Prostate gland (tissue), 2 donors: ENCODE data around the gene ZNF844. TPM values are rescaled to one million over a fixed set of nuclear protein-coding genes. Genes with fewer than 3 reads are reported as not detected.
"Not testable (repeated sequence)": the region's sequence is repeated elsewhere in the genome, so short reads cannot be mapped to it uniquely, and the experiment has no call there.

Experiments used
- DNase-seq: peaks from one replicate; pipeline ENCODE4 v3.0.0-alpha.2; 2019; ENCODE audit warnings: low spot score
- H3K27ac ChIP-seq, 2 donors: fragments of 200-600 bp; sonication (generic); 2 replicates each; pipeline ENCODE4 v1.5.1; 2017 to 2019
- H3K27me3 ChIP-seq: fragments of 200-600 bp; sonication (generic); replicated peaks from 2 replicates; pipeline ENCODE4 v1.5.1; 2019; ENCODE audit not compliant: insufficient read depth
- H3K36me3 ChIP-seq, 2 donors: fragments of 200-600 bp; sonication (generic); 1 replicate in 1 of 2; 2 replicates in 1 of 2; pipeline versions ENCODE4 v1.5.1 to v1.8.1; 2017 to 2019
- H3K4me1 ChIP-seq: fragments of 200-600 bp; sonication (generic); replicated peaks from 2 replicates; pipeline ENCODE4 v1.5.1; 2019
- H3K4me3 ChIP-seq, 2 donors: fragments of 200-600 bp; sonication (generic); 2 replicates each; pipeline ENCODE4 v1.5.1; 2017 to 2019
- H3K9me3 ChIP-seq: fragments of 200-600 bp; sonication (generic); 2 replicates; pipeline ENCODE4 v1.5.1; 2017
- POLR2A ChIP-seq: fragments of 450-650 bp; IDR thresholded peaks from one replicate; pipeline ENCODE4 v1.6.1; 2016; ENCODE audit warnings: antibody characterized with exemption, mild to moderate bottlenecking
- POLR2AphosphoS5 ChIP-seq: sonication (generic); formaldehyde crosslinking; IDR thresholded peaks from one replicate; pipeline ENCODE4 v1.6.1; 2017; ENCODE audit warnings: antibody characterized with exemption
- WGBS: methylation state at CpG from one replicate; pipeline ENCODE4 v1.1.5; 2018; 5-methylcytosine and 5-hydroxymethylcytosine counted together
- intact Hi-C: fragments of 100-400 bp; cut with DNase I; formaldehyde crosslinking; loops from one replicate; pipeline ENCODE4 v1.14.2; 2022
- total RNA-seq, 2 donors: library from RNA; depleted of rRNA; stranded (reverse); fragments of >200 nt; gene quantifications; one replicate each; pipeline ENCODE4 v1.1.0, GENCODE V29; 2016
- TF ChIP-seq, protein P1 (sequence below), 4 experiments: fragments of 200-600 bp in 2 of 4; fragments of 450-650 bp in 2 of 4; sonication (generic) in 2 of 4; IDR thresholded peaks; 1 replicate in 3 of 4; 2 replicates in 1 of 4; pipeline ENCODE4 v1.5.1; 2016 to 2019; ENCODE audit warnings: antibody characterized with exemption in 4 of 4, mild to moderate bottlenecking in 2 of 4, moderate library complexity in 2 of 4

ZNF844 gene
- total RNA-seq, 2 donors from 2014 or later = 13.4 to 16.2 TPM

DNA sequence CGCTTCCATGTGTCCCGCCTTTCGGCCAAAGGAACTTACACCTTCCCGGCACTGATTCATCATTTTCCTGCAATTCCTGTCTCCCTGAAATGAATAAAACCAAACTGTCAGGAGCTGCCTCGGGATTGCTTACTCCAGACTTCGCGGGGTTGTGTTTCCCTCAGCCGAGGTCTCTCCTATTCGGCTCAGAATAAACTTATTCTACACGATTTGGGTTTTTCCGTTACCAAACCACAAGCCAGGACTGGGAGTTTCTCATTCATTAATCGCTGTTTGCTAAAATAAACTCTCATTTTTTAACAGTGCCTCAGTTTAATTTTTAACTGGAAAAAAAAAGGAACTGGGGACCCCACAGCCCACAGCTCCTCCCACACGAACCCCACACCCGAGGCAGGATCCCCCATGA is 12.4 kb upstream of the ZNF844 start:
- peak overlapping the region; percentile 66 to 70 for H3K27ac ChIP-seq
- no peak for DNase-seq
- WGBS = 1% methylated on average over 14 of the region's 14 CpGs

DNA sequence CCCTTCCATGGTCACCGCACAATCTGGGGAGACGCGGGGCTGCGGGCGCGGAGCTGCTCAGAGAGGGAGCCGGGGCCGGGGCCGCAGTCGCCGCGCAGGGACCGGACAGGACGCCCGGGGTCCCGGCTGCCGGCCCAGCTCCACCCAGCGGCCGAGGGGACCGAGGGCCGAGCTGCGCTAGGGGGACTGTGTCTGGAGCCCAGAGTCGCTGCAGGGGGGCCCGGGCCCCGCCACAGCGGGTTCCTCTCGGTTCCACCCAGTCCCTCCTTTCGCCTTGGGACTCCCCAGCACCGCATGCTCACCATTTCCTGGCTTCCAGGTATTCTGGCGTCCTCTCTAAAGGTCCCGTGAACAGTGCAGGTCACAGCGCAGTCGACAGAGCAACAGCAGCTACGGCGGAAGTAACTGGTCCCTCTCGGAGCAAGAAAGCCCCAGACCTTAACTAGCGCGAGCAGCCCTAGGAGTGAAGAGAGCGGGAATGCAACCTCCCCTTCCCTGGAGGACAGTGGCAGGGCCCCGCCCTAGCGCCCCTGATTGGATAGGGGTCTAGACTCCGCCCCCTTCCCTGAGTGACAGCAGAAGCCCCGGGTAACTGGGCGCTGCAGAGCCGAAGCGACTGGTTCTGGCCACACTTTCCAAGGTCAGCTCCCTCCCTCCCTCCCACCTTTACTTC is 11.9 kb upstream of the ZNF844 start, which contains the start of gene ZNF878:
Gene ZNF878 (minus strand): TSS at position 465 of the 673 bp plus-strand sequence. CDS start 160 bp downstream, at position 305.
- peak; percentile 97 for TF ChIP-seq POLR2A
- TF ChIP-seq, protein P1, sequence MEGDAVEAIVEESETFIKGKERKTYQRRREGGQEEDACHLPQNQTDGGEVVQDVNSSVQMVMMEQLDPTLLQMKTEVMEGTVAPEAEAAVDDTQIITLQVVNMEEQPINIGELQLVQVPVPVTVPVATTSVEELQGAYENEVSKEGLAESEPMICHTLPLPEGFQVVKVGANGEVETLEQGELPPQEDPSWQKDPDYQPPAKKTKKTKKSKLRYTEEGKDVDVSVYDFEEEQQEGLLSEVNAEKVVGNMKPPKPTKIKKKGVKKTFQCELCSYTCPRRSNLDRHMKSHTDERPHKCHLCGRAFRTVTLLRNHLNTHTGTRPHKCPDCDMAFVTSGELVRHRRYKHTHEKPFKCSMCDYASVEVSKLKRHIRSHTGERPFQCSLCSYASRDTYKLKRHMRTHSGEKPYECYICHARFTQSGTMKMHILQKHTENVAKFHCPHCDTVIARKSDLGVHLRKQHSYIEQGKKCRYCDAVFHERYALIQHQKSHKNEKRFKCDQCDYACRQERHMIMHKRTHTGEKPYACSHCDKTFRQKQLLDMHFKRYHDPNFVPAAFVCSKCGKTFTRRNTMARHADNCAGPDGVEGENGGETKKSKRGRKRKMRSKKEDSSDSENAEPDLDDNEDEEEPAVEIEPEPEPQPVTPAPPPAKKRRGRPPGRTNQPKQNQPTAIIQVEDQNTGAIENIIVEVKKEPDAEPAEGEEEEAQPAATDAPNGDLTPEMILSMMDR (IDR thresholded peaks at IDR 0.05) = no peak
- TF ChIP-seq POLR2AphosphoS5 = peak; percentile 100
- Histone ChIP-seq H3K4me1 (no peaks in the 10 kb centered on the region), H3K4me3 (peak within 1 kb of the TSS; percentile 51 to 60), H3K9me3 (no peaks in the 10 kb centered on the region), H3K36me3 (no peaks in the 10 kb centered on the region), H3K27me3 (no peaks in the 10 kb centered on the region), H3K27ac (peak within 1 kb of the TSS; percentile 66 to 70)
- DNase-seq = peak; percentile 96
- intact Hi-C loops = no loop called here
- WGBS = under 1% methylated on average over 38 of the region's 46 CpGs

More for the DNA sequence above, 12.4 kb upstream of the ZNF844 start:
- no peak for TF ChIP-seq POLR2A
- TF ChIP-seq POLR2AphosphoS5 = no peak
- TF ChIP-seq, protein P1 (IDR thresholded peaks at IDR 0.05) = no peak
- no peaks in the 10 kb centered on the region for H3K27me3 ChIP-seq
- no peaks in the 10 kb centered on the region for H3K4me1 ChIP-seq
- H3K4me3 ChIP-seq = peak overlapping the region; percentile 51 to 60
- no peaks in the 10 kb centered on the region for H3K9me3 ChIP-seq
- intact Hi-C loops = no loop called here
- no peaks in the 10 kb centered on the region for H3K36me3 ChIP-seq

DNA sequence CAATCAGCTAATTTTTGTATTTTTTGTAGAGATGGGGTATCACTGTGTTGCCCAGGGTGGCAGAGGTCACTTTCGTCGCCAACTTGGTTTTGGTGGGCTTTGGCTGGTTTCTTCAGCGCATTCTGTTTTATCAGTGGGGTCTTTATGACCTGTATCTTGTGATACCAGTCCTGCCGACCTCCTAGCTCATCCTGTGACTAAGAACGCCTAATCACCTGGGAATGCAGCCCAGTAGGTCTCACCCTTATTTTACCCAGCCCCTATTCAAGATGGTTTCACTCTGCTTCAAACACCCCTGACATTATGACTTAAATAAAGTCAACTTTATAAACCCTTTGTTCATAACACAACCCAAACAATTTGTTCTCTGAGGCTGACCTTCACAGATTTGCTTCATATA is 8.7 kb upstream of the ZNF844 start:
- TF ChIP-seq POLR2AphosphoS5 = no peak
- TF ChIP-seq POLR2A = no peak
- TF ChIP-seq, protein P1 (IDR thresholded peaks at IDR 0.05) = no peak
- Histone ChIP-seq H3K9me3 (no peaks in the 10 kb centered on the region), H3K4me3 (no peak overlapping the region), H3K27me3 (no peaks in the 10 kb centered on the region), H3K36me3 (no peaks in the 10 kb centered on the region), H3K4me1 (no peaks in the 10 kb centered on the region), H3K27ac (no peak overlapping the region)
- DNase-seq = no peak
- 79% methylated on average over 5 of the region's 5 CpGs for WGBS
- intact Hi-C loops = no loop called here

DNA sequence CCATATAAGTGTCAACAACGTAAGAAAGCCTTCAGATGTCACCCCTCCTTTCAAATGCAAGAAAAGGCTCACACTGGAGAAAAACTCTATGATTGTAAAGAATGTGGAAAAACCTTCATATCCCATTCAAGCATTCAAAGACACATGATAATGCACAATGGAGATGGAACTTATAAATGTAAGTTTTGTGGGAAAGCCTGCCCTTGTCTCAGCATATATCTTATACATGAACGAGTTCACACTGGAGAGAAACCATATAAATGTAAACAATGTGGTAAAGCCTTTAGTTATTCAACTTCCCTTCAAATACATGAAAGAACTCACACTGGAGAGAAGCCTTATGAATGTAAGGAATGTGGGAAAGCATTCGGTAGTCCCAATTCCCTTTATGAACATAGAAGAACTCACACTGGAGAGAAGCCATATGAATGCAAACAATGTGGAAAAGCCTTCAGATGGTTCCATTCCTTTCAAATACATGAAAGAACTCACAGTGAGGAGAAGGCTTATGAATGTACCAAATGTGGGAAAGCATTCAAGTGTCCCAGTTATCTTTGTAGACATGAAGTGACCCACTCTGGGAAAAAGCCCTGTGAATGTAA is 11.1 kb downstream of the ZNF844 start:
- H3K4me3 ChIP-seq = no peak overlapping the region
- WGBS = 91% methylated on average over 3 of the region's 3 CpGs
- intact Hi-C loops = no loop called here

DNA sequence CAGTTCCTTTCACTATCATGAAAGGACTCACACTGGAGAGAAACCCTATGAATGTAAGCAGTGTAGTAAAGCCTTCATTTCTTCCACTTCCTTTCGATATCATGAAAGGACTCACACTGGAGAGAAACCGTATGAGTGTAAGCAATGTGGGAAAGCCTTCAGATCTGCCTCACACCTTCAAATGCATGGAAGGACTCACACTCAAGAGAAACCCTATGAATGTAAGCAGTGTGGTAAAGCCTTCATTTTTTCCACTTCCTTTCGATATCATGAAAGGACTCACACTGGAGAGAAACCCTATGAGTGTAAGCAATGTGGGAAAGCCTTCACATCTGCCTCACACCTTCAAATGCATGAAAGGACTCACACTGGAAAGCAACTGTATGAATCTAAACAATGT is 11.8 kb downstream of the ZNF844 start:
- Histone ChIP-seq H3K36me3 (peaks cover 15 to 24% of the 10 kb centered on the region in 2 donors), H3K9me3 (peaks cover 14% of the 10 kb centered on the region)
- H3K27me3 ChIP-seq, H3K27ac ChIP-seq, H3K4me1 ChIP-seq, DNase-seq, intact Hi-C loops, H3K4me3 ChIP-seq: not testable (repeated sequence)
- 95% methylated on average over 3 of the region's 3 CpGs for WGBS

More for the DNA sequence above, 11.1 kb downstream of the ZNF844 start:
- no peak overlapping the region for H3K27ac ChIP-seq
- peaks cover 15 to 24% of the 10 kb centered on the region in 2 donors for H3K36me3 ChIP-seq
- H3K9me3 ChIP-seq = peaks cover 14% of the 10 kb centered on the region
- no peak for TF ChIP-seq POLR2AphosphoS5
- TF ChIP-seq POLR2A = no peak
- TF ChIP-seq, protein P1 (IDR thresholded peaks at IDR 0.05) = no peak
- no peaks in the 10 kb centered on the region for H3K27me3 ChIP-seq
- H3K4me1 ChIP-seq = no peaks in the 10 kb centered on the region
- no peak for DNase-seq
